GM23338 (cell line): Measurements from ENCODE around the gene TBC1D30. TPM values are rescaled to one million over a fixed set of nuclear protein-coding genes. Genes with fewer than 3 reads are reported as not detected.

Experiments used
- ATAC-seq: fragments of 200-7000 bp; cut with Tn5 transposase; 3 replicates; pipeline ENCODE4 v1.9.1; 2020
- DNase-seq: peaks from one replicate; pipeline ENCODE4 v3.0.0-alpha.2; 2015; ENCODE audit warnings: low spot score
- H2AFZ ChIP-seq: fragments of 200-600 bp; sonication (generic); 2 replicates; pipeline ENCODE4 v1.8.0; 2016; ENCODE audit warnings: antibody characterized with exemption, mild to moderate bottlenecking, moderate library complexity
- H3F3A ChIP-seq: fragments of 200-600 bp; sonication (generic); replicated peaks from 2 replicates; pipeline ENCODE4 v1.8.0; 2017; ENCODE audit warnings: antibody characterized with exemption, mixed run types, low read depth
- H3K27ac ChIP-seq: fragments of 200-600 bp; sonication (generic); 2 replicates; pipeline ENCODE4 v1.6.1; 2016; ENCODE audit warnings: low read depth
- H3K27me3 ChIP-seq: fragments of 200-600 bp; sonication (generic); 2 replicates; pipeline ENCODE4 v1.8.0; 2016; ENCODE audit warnings: mild to moderate bottlenecking, mixed run types, moderate library complexity; ENCODE audit not compliant: insufficient read depth
- H3K36me3 ChIP-seq: fragments of 200-600 bp; sonication (generic); 2 replicates; pipeline ENCODE4 v1.8.0; 2016; ENCODE audit warnings: mild to moderate bottlenecking; ENCODE audit not compliant: insufficient read depth
- H3K4me1 ChIP-seq: fragments of 200-600 bp; sonication (generic); 2 replicates; pipeline ENCODE4 v1.8.0; 2016; ENCODE audit warnings: mild to moderate bottlenecking, moderate library complexity; ENCODE audit not compliant: insufficient read depth
- H3K4me2 ChIP-seq: fragments of 200-600 bp; sonication (generic); 2 replicates; pipeline ENCODE4 v1.7.1; 2017; ENCODE audit warnings: mixed run types
- H3K4me3 ChIP-seq: fragments of 200-600 bp; sonication (generic); 2 replicates; pipeline ENCODE4 v1.6.1; 2016; ENCODE audit warnings: mixed run types
- H3K79me2 ChIP-seq: fragments of 200-600 bp; sonication (generic); replicated peaks from 2 replicates; pipeline ENCODE4 v1.8.0; 2017; ENCODE audit warnings: mild to moderate bottlenecking; ENCODE audit not compliant: insufficient read depth
- H3K9me2 ChIP-seq: fragments of 200-600 bp; sonication (generic); 2 replicates; pipeline ENCODE4 v1.8.0; 2017; ENCODE audit not compliant: insufficient read depth
- H4K20me1 ChIP-seq: fragments of 200-600 bp; sonication (generic); replicated peaks from 2 replicates; pipeline ENCODE4 v1.8.0; 2017; ENCODE audit warnings: mild to moderate bottlenecking; ENCODE audit not compliant: insufficient read depth
- H3K27ac Mint-ChIP-seq: 2 replicates; pipeline ENCODE4 v1.8.0; 2020; ENCODE audit warnings: inconsistent platforms, mild to moderate bottlenecking, moderate library complexity, mixed read lengths
- H3K27me3 Mint-ChIP-seq: 3 replicates; pipeline ENCODE4 v1.8.0; 2022; ENCODE audit warnings: low read depth, mild to moderate bottlenecking, moderate library complexity, mixed read lengths, inconsistent platforms; ENCODE audit not compliant: insufficient read depth, poor library complexity
- H3K36me3 Mint-ChIP-seq: 3 replicates; pipeline ENCODE4 v1.8.0; 2021; ENCODE audit warnings: low read depth, mild to moderate bottlenecking, inconsistent platforms, moderate library complexity, mixed read lengths
- H3K4me1 Mint-ChIP-seq: 3 replicates; pipeline ENCODE4 v1.8.0; 2020; ENCODE audit warnings: mild to moderate bottlenecking, inconsistent platforms, mixed read lengths
- H3K4me3 Mint-ChIP-seq: 3 replicates; pipeline ENCODE4 v1.8.0; 2021; ENCODE audit warnings: moderate library complexity, mild to moderate bottlenecking, inconsistent platforms, mixed read lengths
- H3K9me3 Mint-ChIP-seq: 3 replicates; pipeline ENCODE4 v1.8.0; 2020; ENCODE audit warnings: moderate library complexity, mild to moderate bottlenecking, inconsistent platforms, mixed read lengths
- CREB1 ChIP-seq: fragments of 250-450 bp; sonication (Bioruptor Pico); IDR thresholded peaks from 2 replicates; pipeline ENCODE4 v1.5.0; 2020; ENCODE audit warnings: low read depth, mild to moderate bottlenecking, moderate library complexity
- EZH2 ChIP-seq: fragments of 200-600 bp; sonication (generic); IDR thresholded peaks from one replicate; pipeline ENCODE4 v1.8.0; 2017; ENCODE audit warnings: antibody characterized with exemption, mild to moderate bottlenecking, low read depth; ENCODE audit not compliant: unreplicated experiment
- EZH2phosphoT487 ChIP-seq: fragments of 200-600 bp; sonication (generic); IDR thresholded peaks from one replicate; pipeline ENCODE4 v1.8.1; 2018; ENCODE audit warnings: antibody characterized with exemption; ENCODE audit not compliant: unreplicated experiment
- JUNB ChIP-seq: IDR thresholded peaks from one replicate; pipeline ENCODE4 v1.6.1; 2016; ENCODE audit warnings: antibody characterized with exemption; ENCODE audit not compliant: unreplicated experiment
- NANOG ChIP-seq: IDR thresholded peaks from 2 replicates; pipeline ENCODE4 v1.6.1; 2016; ENCODE audit warnings: antibody characterized with exemption, borderline replicate concordance
- POLR2AphosphoS5 ChIP-seq: IDR thresholded peaks from 2 replicates; pipeline ENCODE4 v1.6.1; 2016; ENCODE audit warnings: antibody characterized with exemption, low read depth
- REST ChIP-seq: IDR thresholded peaks from one replicate; pipeline ENCODE4 v1.6.1; 2018; ENCODE audit warnings: antibody characterized with exemption; ENCODE audit not compliant: unreplicated experiment
- STAT1 ChIP-seq: IDR thresholded peaks from one replicate; pipeline ENCODE4 v1.6.1; 2016; ENCODE audit warnings: antibody characterized with exemption; ENCODE audit not compliant: unreplicated experiment
- ZNF114 ChIP-seq: fragments of 250-450 bp; sonication (Bioruptor Pico); IDR thresholded peaks from 2 replicates; pipeline ENCODE4 v1.5.0; 2020; ENCODE audit warnings: mild to moderate bottlenecking, moderate library complexity
- polyA plus RNA-seq: library from polyadenylated mRNA; unstranded; fragments of >200 nt; fragmentation: Nextera tagmentation; extraction: Ambion mirVana; gene quantifications from 2 replicates; pipeline ENCODE4 v1.2.1, GENCODE V29; 2016
- total RNA-seq: library from RNA; depleted of rRNA; stranded (reverse); fragments of >200 nt; shearing (Covaris generic); gene quantifications from 2 replicates; pipeline ENCODE4 v1.2.3, GENCODE V29; 2014
- TF ChIP-seq, protein P1 (sequence below): fragments of 250-450 bp; sonication (Bioruptor Pico); IDR thresholded peaks from 2 replicates; pipeline ENCODE4 v1.5.0; 2020; ENCODE audit warnings: mild to moderate bottlenecking, moderate library complexity
- TF ChIP-seq, protein P2 (sequence below): IDR thresholded peaks from 2 replicates; pipeline ENCODE4 v1.6.1; 2016; ENCODE audit warnings: antibody characterized with exemption
- TF ChIP-seq, protein P3 (sequence below), 2 experiments: fragments of 200-600 bp in 1 of 2; sonication (generic) in 1 of 2; conservative IDR thresholded peaks; 2 replicates each; pipeline versions ENCODE4 v1.5.1 to v1.6.1; 2016 to 2017; ENCODE audit warnings: antibody characterized with exemption in 2 of 2, low read depth in 2 of 2, mild to moderate bottlenecking in 2 of 2, moderate library complexity in 1 of 2

The TBC1D30 gene
- total and polyA plus RNA-seq, 2 experiments from 2014 or later = 2.9 to 9.6 TPM

GRCh38 chr12:64894827-64895475 lies 70.5 kb downstream of the TBC1D30 start (continued):
- TF ChIP-seq, protein P1, sequence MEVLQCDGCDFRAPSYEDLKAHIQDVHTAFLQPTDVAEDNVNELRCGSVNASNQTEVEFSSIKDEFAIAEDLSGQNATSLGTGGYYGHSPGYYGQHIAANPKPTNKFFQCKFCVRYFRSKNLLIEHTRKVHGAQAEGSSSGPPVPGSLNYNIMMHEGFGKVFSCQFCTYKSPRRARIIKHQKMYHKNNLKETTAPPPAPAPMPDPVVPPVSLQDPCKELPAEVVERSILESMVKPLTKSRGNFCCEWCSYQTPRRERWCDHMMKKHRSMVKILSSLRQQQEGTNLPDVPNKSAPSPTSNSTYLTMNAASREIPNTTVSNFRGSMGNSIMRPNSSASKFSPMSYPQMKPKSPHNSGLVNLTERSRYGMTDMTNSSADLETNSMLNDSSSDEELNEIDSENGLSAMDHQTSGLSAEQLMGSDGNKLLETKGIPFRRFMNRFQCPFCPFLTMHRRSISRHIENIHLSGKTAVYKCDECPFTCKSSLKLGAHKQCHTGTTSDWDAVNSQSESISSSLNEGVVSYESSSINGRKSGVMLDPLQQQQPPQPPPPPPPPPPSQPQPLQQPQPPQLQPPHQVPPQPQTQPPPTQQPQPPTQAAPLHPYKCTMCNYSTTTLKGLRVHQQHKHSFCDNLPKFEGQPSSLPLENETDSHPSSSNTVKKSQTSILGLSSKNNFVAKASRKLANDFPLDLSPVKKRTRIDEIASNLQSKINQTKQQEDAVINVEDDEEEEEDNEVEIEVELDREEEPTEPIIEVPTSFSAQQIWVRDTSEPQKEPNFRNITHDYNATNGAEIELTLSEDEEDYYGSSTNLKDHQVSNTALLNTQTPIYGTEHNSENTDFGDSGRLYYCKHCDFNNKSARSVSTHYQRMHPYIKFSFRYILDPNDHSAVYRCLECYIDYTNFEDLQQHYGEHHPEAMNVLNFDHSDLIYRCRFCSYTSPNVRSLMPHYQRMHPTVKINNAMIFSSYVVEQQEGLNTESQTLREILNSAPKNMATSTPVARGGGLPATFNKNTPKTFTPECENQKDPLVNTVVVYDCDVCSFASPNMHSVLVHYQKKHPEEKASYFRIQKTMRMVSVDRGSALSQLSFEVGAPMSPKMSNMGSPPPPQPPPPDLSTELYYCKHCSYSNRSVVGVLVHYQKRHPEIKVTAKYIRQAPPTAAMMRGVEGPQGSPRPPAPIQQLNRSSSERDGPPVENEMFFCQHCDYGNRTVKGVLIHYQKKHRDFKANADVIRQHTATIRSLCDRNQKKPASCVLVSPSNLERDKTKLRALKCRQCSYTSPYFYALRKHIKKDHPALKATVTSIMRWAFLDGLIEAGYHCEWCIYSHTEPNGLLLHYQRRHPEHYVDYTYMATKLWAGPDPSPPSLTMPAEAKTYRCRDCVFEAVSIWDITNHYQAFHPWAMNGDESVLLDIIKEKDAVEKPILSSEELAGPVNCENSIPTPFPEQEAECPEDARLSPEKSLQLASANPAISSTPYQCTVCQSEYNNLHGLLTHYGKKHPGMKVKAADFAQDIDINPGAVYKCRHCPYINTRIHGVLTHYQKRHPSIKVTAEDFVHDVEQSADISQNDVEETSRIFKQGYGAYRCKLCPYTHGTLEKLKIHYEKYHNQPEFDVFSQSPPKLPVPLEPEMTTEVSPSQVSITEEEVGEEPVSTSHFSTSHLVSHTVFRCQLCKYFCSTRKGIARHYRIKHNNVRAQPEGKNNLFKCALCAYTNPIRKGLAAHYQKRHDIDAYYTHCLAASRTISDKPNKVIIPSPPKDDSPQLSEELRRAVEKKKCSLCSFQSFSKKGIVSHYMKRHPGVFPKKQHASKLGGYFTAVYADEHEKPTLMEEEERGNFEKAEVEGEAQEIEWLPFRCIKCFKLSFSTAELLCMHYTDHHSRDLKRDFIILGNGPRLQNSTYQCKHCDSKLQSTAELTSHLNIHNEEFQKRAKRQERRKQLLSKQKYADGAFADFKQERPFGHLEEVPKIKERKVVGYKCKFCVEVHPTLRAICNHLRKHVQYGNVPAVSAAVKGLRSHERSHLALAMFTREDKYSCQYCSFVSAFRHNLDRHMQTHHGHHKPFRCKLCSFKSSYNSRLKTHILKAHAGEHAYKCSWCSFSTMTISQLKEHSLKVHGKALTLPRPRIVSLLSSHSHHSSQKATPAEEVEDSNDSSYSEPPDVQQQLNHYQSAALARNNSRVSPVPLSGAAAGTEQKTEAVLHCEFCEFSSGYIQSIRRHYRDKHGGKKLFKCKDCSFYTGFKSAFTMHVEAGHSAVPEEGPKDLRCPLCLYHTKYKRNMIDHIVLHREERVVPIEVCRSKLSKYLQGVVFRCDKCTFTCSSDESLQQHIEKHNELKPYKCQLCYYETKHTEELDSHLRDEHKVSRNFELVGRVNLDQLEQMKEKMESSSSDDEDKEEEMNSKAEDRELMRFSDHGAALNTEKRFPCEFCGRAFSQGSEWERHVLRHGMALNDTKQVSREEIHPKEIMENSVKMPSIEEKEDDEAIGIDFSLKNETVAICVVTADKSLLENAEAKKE = no peak
- TF ChIP-seq EZH2phosphoT487 = no peak
- no peak for TF ChIP-seq CREB1 (CRISPR knock-in tag)
- TF ChIP-seq, protein P2, sequence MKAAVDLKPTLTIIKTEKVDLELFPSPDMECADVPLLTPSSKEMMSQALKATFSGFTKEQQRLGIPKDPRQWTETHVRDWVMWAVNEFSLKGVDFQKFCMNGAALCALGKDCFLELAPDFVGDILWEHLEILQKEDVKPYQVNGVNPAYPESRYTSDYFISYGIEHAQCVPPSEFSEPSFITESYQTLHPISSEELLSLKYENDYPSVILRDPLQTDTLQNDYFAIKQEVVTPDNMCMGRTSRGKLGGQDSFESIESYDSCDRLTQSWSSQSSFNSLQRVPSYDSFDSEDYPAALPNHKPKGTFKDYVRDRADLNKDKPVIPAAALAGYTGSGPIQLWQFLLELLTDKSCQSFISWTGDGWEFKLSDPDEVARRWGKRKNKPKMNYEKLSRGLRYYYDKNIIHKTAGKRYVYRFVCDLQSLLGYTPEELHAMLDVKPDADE = no peak
- TF ChIP-seq, protein P3, sequence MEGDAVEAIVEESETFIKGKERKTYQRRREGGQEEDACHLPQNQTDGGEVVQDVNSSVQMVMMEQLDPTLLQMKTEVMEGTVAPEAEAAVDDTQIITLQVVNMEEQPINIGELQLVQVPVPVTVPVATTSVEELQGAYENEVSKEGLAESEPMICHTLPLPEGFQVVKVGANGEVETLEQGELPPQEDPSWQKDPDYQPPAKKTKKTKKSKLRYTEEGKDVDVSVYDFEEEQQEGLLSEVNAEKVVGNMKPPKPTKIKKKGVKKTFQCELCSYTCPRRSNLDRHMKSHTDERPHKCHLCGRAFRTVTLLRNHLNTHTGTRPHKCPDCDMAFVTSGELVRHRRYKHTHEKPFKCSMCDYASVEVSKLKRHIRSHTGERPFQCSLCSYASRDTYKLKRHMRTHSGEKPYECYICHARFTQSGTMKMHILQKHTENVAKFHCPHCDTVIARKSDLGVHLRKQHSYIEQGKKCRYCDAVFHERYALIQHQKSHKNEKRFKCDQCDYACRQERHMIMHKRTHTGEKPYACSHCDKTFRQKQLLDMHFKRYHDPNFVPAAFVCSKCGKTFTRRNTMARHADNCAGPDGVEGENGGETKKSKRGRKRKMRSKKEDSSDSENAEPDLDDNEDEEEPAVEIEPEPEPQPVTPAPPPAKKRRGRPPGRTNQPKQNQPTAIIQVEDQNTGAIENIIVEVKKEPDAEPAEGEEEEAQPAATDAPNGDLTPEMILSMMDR (conservative IDR thresholded peaks at IDR 0.05; ENCODE audit: low read depth in 2 of 2) = no peak

- H3K4me2 ChIP-seq = no peak overlapping the region
- peak overlapping the region; percentile 72; the same call in 1 of the 2 replicates for H2AFZ ChIP-seq
- Mint-ChIP-seq H3K4me3 (no peak overlapping the region), H3K9me3 (no peaks in the 10 kb centered on the region), H3K4me1 (peaks cover 6% of the 10 kb centered on the region), H3K36me3 (no peaks in the 10 kb centered on the region), H3K27ac (no peak overlapping the region), H3K27me3 (no peaks in the 10 kb centered on the region)
- no peak overlapping the region for H3K4me3 ChIP-seq
- H3F3A ChIP-seq = no peaks in the 10 kb centered on the region
- no peaks in the 10 kb centered on the region for H3K27me3 ChIP-seq
- no peaks in the 10 kb centered on the region for H3K36me3 ChIP-seq
- peaks cover 5% of the 10 kb centered on the region for H3K4me1 ChIP-seq
- H3K9me2 ChIP-seq = 0 out of 2 replicates have a peak, but pooled peaks cover 3% of the 10 kb centered on the region
- H3K27ac ChIP-seq = no peak overlapping the region
- no peak for DNase-seq
- H4K20me1 ChIP-seq = no peaks in the 10 kb centered on the region
- ATAC-seq = no peak
- no peaks in the 10 kb centered on the region for H3K79me2 ChIP-seq
- TF ChIP-seq EZH2 (no peak), ZNF114 (CRISPR knock-in tag) (no peak), STAT1 (no peak), POLR2AphosphoS5 (no peak), JUNB (no peak), CREB1 (CRISPR knock-in tag) (no peak), REST (no peak), NANOG (no peak)
Measured at GRCh38 chr12:64895526-64895925, 71.1 kb downstream of the TBC1D30 start.
